DMS153 (cell line): ENCODE results near the gene CT45A7.
"Not testable (repeated sequence)": the region's sequence is repeated elsewhere in the genome, so short reads cannot be mapped to it uniquely, and the experiment has no call there.

ENCODE experiments used
- DNase-seq: peaks from one replicate; lab custom pipeline; 2025; lab: John Stamatoyannopoulos, UW

Gene CT45A7

DNA sequence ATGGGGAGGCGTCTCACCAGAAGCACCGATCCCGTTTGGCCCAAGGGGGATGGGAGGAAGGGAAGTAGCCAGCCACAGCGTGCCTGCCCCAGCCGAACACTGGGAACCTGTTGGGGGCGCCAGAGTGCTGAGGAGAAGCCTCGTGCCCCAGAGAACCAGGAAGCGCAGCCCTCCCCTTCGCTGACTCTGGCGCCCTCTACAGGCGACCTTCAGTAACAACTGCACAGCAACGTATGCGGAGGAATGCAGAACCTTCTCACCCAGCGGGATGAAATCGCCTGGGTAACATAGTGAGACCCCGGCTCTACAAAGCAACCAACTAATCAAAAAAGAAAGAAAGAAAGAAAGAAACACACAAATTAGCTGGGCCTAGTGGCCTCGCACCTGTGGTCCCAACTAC lies at the start of gene CT45A7:
CT45A7 (minus strand) TSS at position 101 of the 400 bp plus-strand sequence. CDS start 3,747 bp downstream, outside the sequence.
- DNase-seq: not testable (repeated sequence)

DNA sequence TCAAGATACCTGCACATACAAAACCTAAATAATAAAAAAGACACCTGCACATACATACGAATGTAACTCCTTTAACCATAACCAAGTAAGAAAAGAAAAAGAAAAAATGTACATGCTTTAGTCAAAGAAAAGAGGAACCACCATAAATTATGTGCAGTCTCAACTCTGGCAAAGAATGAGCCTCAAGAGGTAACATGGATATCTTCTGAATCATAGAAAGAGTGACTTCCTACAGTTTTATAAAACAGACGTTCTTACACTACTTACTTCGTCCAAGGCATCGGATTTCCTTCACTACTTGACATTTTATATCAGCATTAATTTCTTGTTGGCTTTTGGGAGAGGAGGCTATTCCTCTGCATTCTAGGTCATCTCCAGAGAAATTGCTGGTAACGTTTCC lies 45.7 kb upstream of the CT45A7 start:
- not testable (repeated sequence) for DNase-seq

GRCh38 chrX:135871712-135872111 lies 34.6 kb upstream of the CT45A7 start, which contains the start of gene CT45A9:
Gene CT45A9 (minus strand): TSS chrX:135871812. CDS start chrX:135868061, 3,751 bp downstream.
- DNase-seq: not testable (repeated sequence)

DNA sequence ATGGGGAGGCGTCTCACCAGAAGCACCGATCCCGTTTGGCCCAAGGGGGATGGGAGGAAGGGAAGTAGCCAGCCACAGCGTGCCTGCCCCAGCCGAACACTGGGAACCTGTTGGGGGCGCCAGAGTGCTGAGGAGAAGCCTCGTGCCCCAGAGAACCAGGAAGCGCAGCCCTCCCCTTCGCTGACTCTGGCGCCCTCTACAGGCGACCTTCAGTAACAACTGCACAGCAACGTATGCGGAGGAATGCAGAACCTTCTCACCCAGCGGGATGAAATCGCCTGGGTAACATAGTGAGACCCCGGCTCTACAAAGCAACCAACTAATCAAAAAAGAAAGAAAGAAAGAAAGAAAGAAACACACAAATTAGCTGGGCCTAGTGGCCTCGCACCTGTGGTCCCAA lies 17.4 kb upstream of the CT45A7 start, which contains the start of gene CT45A8:
CT45A8 (minus strand) TSS at position 101 of the 400 bp plus-strand sequence. CDS start 3,755 bp downstream, outside the sequence.
- DNase-seq: not testable (repeated sequence)

GRCh38 chrX:135819912-135820311 lies 17.2 kb downstream of the CT45A7 start, which contains the start of gene CT45A2:
Gene CT45A2 (minus strand): TSS chrX:135820012. CDS start chrX:135816265, 3,747 bp downstream.
- not testable (repeated sequence) for DNase-seq

GRCh38 chrX:135802687-135803086 lies 34.4 kb downstream of the CT45A7 start, which contains the start of gene CT45A6:
Gene CT45A6 (minus strand): TSS chrX:135802787. CDS start chrX:135798993, 3,794 bp downstream.
- not testable (repeated sequence) for DNase-seq

DNA sequence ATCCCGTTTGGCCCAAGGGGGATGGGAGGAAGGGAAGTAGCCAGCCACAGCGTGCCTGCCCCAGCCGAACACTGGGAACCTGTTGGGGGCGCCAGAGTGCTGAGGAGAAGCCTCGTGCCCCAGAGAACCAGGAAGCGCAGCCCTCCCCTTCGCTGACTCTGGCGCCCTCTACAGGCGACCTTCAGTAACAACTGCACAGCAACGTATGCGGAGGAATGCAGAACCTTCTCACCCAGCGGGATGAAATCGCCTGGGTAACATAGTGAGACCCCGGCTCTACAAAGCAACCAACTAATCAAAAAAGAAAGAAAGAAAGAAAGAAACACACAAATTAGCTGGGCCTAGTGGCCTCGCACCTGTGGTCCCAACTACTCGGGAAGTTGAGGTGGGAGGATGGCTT lies 51.7 kb downstream of the CT45A7 start, which contains the start of gene CT45A5:
CT45A5 (minus strand) TSS at position 101 of the 400 bp plus-strand sequence. CDS start 3,774 bp downstream, outside the sequence.
- not testable (repeated sequence) for DNase-seq
